ENCODE measurements around the gene EVI2A.

- TF ChIP-seq POLR2A (IDR thresholded peaks at IDR 0.05) (no peak), CTCF (IDR thresholded peaks at IDR 0.05) (no peak), POLR2AphosphoS5 (IDR thresholded peaks at IDR 0.05) (no peak)
Measured at GRCh38 chr17:31328160-31328535, 6.7 kb upstream of the EVI2A start.

Measured in prostate gland (tissue), 2 donors.